ENCODE results near the gene RAB12.

RAB12 gene

DNA sequence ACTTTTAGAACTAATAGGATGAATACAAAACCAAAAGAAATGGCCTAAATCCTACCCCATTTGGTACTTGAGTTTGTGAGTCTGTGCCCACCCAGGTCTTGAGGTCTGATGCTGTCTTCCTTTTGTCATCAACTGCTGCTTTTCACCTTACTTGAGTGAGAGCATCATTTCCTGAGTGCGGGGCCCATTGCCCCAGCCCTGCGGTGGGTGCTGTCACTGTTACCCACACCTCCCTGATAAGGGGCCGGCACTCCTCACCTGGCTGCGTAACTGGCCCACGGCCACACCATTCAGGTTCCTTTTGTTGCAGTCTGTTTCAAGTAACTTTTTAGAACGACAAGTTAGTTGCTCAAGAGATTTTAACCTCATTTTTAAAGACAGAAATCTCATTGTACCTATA is 25.3 kb downstream of the RAB12 start:
- Histone ChIP-seq H3K4me3 (ENCODE audit: low read depth, low read length) (no peak overlapping the region), H3K9me3 (ENCODE audit: control insufficient read depth, insufficient read depth, low read depth, low read length) (no peaks in the 10 kb centered on the region), H3K36me3 (ENCODE audit: control insufficient read depth in 2 of 2, insufficient read depth in 1 of 2, low read length in 2 of 2) (peaks cover 50 to 80% of the 10 kb centered on the region in 2 experiments), H3K4me1 (ENCODE audit: control insufficient read depth, insufficient read depth, low read length) (no peaks in the 10 kb centered on the region), H3K27ac (ENCODE audit: extremely low read depth, low read depth, low read length) (no peak overlapping the region)
- CTCF ChIA-PET = no interaction called here
- POLR2A ChIA-PET = no interaction called here
- TF ChIP-seq ZFP37 (tag by site-specific recombination; IDR thresholded peaks at IDR 0.05) = no peak
- no peak for TF ChIP-seq ZNF140 (tag by site-specific recombination; IDR thresholded peaks at IDR 0.05)
- no peak for TF ChIP-seq ZNF596 (tag by site-specific recombination; IDR thresholded peaks at IDR 0.05)
- no peak for TF ChIP-seq ZSCAN30 (tag by site-specific recombination; IDR thresholded peaks at IDR 0.05)
- TF ChIP-seq, protein P1, sequence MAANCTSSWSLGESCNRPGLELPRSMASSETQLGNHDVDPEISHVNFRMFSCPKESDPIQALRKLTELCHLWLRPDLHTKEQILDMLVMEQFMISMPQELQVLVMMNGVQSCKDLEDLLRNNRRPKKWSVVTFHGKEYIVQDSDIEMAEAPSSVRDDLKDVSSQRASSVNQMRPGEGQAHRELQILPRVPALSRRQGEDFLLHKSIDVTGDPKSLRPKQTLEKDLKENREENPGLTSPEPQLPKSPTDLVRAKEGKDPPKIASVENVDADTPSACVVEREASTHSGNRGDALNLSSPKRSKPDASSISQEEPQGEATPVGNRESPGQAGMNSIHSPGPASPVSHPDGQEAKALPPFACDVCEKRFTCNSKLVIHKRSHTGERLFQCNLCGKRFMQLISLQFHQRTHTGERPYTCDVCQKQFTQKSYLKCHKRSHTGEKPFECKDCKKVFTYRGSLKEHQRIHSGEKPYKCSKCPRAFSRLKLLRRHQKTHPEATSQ (tag by site-specific recombination; IDR thresholded peaks at IDR 0.05) = no peak
- no peak for TF ChIP-seq ZNF510 (tag by site-specific recombination; IDR thresholded peaks at IDR 0.05; ENCODE audit: insufficient replicate concordance)
- TF ChIP-seq ZNF391 (tag by site-specific recombination; IDR thresholded peaks at IDR 0.05; ENCODE audit: borderline replicate concordance, low read depth) = no peak
- TF ChIP-seq, protein P2, sequence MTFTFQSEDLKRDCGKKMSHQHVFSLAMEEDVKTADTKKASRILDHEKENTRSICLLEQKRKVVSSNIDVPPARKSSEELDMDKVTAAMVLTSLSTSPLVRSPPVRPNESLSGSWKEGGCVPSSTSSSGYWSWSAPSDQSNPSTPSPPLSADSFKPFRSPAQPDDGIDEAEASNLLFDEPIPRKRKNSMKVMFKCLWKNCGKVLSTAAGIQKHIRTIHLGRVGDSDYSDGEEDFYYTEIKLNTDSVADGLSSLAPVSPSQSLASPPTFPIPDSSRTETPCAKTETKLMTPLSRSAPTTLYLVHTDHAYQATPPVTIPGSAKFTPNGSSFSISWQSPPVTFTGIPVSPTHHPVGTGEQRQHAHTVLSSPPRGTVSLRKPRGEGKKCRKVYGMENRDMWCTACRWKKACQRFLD (tag by site-specific recombination; IDR thresholded peaks at IDR 0.05) = no peak
- no peak for TF ChIP-seq ZNF302 (tag by site-specific recombination; IDR thresholded peaks at IDR 0.05; ENCODE audit: low read depth)
- TF ChIP-seq ZNF514 (tag by site-specific recombination; IDR thresholded peaks at IDR 0.05) = no peak

DNA sequence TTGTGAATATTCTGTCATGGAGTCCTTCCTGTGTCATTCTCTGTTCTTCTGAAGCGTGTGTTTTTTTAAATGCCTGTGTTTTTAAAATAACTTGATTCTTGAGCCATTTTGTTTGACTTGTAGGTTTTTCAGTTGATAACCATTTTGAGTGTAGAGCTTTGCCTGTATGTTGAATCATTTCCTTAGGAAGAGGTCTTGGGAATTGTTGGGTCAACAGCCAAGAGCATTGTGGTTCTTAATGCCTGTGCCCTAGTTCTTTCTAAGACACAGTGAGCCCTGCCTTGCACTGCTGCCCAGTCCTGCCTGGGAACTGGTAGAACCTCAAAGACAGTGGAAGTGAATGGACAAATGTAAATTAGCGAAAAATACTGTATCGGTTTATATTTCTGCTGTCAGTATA is 25.9 kb downstream of the RAB12 start:
- Histone ChIP-seq H3K9me3 (ENCODE audit: control insufficient read depth, insufficient read depth, low read depth, low read length) (no peaks in the 10 kb centered on the region), H3K4me1 (ENCODE audit: control insufficient read depth, insufficient read depth, low read length) (no peaks in the 10 kb centered on the region), H3K27ac (ENCODE audit: extremely low read depth, low read depth, low read length) (no peak overlapping the region), H3K4me3 (ENCODE audit: low read depth, low read length) (no peak overlapping the region), H3K36me3 (ENCODE audit: control insufficient read depth in 2 of 2, insufficient read depth in 1 of 2, low read length in 2 of 2) (peaks cover 52 to 83% of the 10 kb centered on the region in 2 experiments)
- POLR2A ChIA-PET = no interaction called here
- TF ChIP-seq REPIN1 (tag by site-specific recombination; IDR thresholded peaks at IDR 0.05; ENCODE audit: low read depth) (no peak), ZFP69B (tag by site-specific recombination; IDR thresholded peaks at IDR 0.05) (no peak), ZNF292 (tag by site-specific recombination; IDR thresholded peaks at IDR 0.05; ENCODE audit: borderline replicate concordance, low read depth) (no peak), ZNF664 (tag by site-specific recombination; IDR thresholded peaks at IDR 0.05) (no peak), HOXA7 (CRISPR knock-in tag; IDR thresholded peaks at IDR 0.05; ENCODE audit: borderline replicate concordance) (no peak), ZNF600 (tag by site-specific recombination; IDR thresholded peaks at IDR 0.05) (no peak), ZNF747 (tag by site-specific recombination; IDR thresholded peaks at IDR 0.05) (no peak)
- TF ChIP-seq, protein P3, sequence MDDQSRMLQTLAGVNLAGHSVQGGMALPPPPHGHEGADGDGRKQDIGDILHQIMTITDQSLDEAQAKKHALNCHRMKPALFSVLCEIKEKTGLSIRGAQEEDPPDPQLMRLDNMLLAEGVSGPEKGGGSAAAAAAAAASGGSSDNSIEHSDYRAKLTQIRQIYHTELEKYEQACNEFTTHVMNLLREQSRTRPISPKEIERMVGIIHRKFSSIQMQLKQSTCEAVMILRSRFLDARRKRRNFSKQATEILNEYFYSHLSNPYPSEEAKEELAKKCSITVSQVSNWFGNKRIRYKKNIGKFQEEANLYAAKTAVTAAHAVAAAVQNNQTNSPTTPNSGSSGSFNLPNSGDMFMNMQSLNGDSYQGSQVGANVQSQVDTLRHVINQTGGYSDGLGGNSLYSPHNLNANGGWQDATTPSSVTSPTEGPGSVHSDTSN (CRISPR knock-in tag; IDR thresholded peaks at IDR 0.05) = no peak
- TF ChIP-seq, protein P4, sequence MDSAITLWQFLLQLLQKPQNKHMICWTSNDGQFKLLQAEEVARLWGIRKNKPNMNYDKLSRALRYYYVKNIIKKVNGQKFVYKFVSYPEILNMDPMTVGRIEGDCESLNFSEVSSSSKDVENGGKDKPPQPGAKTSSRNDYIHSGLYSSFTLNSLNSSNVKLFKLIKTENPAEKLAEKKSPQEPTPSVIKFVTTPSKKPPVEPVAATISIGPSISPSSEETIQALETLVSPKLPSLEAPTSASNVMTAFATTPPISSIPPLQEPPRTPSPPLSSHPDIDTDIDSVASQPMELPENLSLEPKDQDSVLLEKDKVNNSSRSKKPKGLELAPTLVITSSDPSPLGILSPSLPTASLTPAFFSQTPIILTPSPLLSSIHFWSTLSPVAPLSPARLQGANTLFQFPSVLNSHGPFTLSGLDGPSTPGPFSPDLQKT (IDR thresholded peaks at IDR 0.05; ENCODE audit: borderline replicate concordance, low read depth, low read length) = no peak
- TF ChIP-seq, protein P5, sequence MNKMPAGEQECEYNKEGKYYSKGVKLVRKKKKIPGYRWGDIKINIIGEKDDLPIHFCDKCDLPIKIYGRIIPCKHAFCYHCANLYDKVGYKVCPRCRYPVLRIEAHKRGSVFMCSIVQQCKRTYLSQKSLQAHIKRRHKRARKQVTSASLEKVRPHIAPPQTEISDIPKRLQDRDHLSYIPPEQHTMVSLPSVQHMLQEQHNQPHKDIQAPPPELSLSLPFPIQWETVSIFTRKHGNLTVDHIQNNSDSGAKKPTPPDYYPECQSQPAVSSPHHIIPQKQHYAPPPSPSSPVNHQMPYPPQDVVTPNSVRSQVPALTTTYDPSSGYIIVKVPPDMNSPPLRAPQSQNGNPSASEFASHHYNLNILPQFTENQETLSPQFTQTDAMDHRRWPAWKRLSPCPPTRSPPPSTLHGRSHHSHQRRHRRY (tag by site-specific recombination; IDR thresholded peaks at IDR 0.05) = no peak
- CTCF ChIA-PET = no interaction called here
